RWPE2 (cell line): ENCODE measurements around the gene PPP2R5C.

Experiments
- ATAC-seq: fragments of 200-7000 bp; cut with Tn5 transposase; 3 replicates; pipeline ENCODE4 v1.9.1; 2021; ENCODE audit warnings: low read depth
- DNase-seq: peaks from one replicate; pipeline ENCODE4 v3.0.0-alpha.2; 2020; ENCODE audit warnings: low spot score
- H3K27ac ChIP-seq: fragments of 450-650 bp; 2 replicates; pipeline ENCODE4 v1.5.1; 2017; ENCODE audit warnings: mild to moderate bottlenecking; ENCODE audit not compliant: poor library complexity, severe bottlenecking
- H3K27me3 ChIP-seq: fragments of 250-450 bp; sonication (Bioruptor Pico); 2 replicates; pipeline ENCODE4 v1.5.1; 2021; ENCODE audit warnings: mild to moderate bottlenecking, moderate library complexity; ENCODE audit not compliant: insufficient read depth, poor library complexity, severe bottlenecking
- H3K36me3 ChIP-seq: fragments of 250-450 bp; sonication (Bioruptor Pico); 2 replicates; pipeline ENCODE4 v1.5.1; 2020; ENCODE audit warnings: low read depth, mild to moderate bottlenecking, moderate library complexity
- H3K4me1 ChIP-seq: fragments of 250-450 bp; sonication (Bioruptor Pico); 2 replicates; pipeline ENCODE4 v1.5.1; 2021; ENCODE audit warnings: mild to moderate bottlenecking, moderate library complexity; ENCODE audit not compliant: insufficient read depth, poor library complexity, severe bottlenecking
- H3K4me3 ChIP-seq: fragments of 250-450 bp; sonication (Bioruptor Pico); 2 replicates; pipeline ENCODE4 v1.5.1; 2021; ENCODE audit warnings: mild to moderate bottlenecking, moderate library complexity; ENCODE audit not compliant: severe bottlenecking
- H3K9me3 ChIP-seq: fragments of 250-450 bp; sonication (Bioruptor Pico); 2 replicates; pipeline ENCODE4 v1.5.1; 2021; ENCODE audit warnings: mild to moderate bottlenecking, moderate library complexity; ENCODE audit not compliant: severe bottlenecking
- CTCF ChIP-seq: fragments of 450-650 bp; IDR thresholded peaks from one replicate; pipeline ENCODE4 v1.5.1; 2017; ENCODE audit warnings: mild to moderate bottlenecking, moderate library complexity; ENCODE audit not compliant: poor library complexity, severe bottlenecking

PPP2R5C gene

GRCh38 chr14:101715210-101716076 is 46.1 kb upstream of the PPP2R5C start:
- no peak overlapping the region for H3K4me3 ChIP-seq
- no peaks in the 10 kb centered on the region for H3K4me1 ChIP-seq
- no peak for TF ChIP-seq CTCF
- H3K27ac ChIP-seq = no peak overlapping the region
- ATAC-seq (no peak), DNase-seq (peak; percentile 48)
- H3K27me3 ChIP-seq = no peaks in the 10 kb centered on the region
- no peaks in the 10 kb centered on the region for H3K36me3 ChIP-seq
- H3K9me3 ChIP-seq = no peaks in the 10 kb centered on the region

DNA sequence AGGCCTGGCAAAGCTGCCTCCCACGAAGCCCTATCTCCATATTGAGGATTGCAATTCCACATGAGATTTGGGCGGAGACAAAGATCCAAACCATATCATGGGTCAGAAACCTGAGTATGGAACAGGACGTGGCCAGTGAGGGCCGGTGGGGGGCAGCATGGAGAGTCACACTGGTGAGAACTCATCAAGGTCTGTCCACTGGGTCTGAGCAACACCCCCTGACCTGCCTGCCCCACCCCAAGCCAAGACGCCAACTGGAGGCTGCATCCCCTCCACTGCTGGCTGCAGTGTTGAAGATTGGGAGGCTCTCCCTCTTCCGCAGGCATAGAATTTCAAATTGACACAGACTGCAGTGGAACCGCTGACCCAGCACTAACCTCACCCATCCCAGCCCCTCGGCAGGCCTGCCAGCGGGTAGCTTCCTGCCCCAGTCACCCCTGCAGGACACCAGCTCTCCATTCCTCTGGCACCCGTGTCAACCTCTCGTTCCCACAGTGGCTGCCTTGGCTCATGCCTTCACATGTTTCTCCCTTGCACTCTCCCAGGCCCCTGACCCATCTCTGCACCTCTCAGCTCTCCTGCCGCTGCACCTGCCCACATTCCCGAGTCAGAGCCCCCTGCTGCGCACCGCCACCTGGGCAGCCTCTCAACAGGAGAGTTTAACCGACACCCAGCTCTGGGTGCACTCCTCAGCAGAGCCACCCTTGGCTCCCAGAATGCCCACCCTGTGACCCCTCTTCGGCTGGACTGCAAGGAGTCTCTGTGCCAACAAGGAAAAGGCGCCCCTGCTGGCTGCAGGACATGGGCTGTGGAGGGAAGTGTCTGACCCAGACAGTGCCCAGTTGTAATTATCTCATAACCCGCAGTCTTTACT is 45.2 kb upstream of the PPP2R5C start:
- Histone ChIP-seq H3K4me3 (no peak overlapping the region), H3K9me3 (no peaks in the 10 kb centered on the region), H3K27ac (no peak overlapping the region), H3K27me3 (no peaks in the 10 kb centered on the region), H3K36me3 (no peaks in the 10 kb centered on the region), H3K4me1 (peaks cover 3% of the 10 kb centered on the region)
- ATAC-seq (no peak), DNase-seq (peak; percentile 59)
- no peak for TF ChIP-seq CTCF

GRCh38 chr14:101716956-101717662 is 44.4 kb upstream of the PPP2R5C start:
- Histone ChIP-seq H3K4me1 (peaks cover 10% of the 10 kb centered on the region), H3K27me3 (no peaks in the 10 kb centered on the region), H3K36me3 (no peaks in the 10 kb centered on the region), H3K27ac (no peak overlapping the region), H3K9me3 (no peaks in the 10 kb centered on the region), H3K4me3 (no peak overlapping the region)
- ATAC-seq (no peak), DNase-seq (peak; percentile 48)
- TF ChIP-seq CTCF = no peak

GRCh38 chr14:101717663-101718490 is 43.6 kb upstream of the PPP2R5C start:
- no peaks in the 10 kb centered on the region for H3K9me3 ChIP-seq
- TF ChIP-seq CTCF = no peak
- ATAC-seq = no peak
- no peaks in the 10 kb centered on the region for H3K36me3 ChIP-seq
- peak; percentile 29 for DNase-seq
- no peak overlapping the region for H3K4me3 ChIP-seq
- H3K27me3 ChIP-seq = no peaks in the 10 kb centered on the region
- H3K27ac ChIP-seq = no peak overlapping the region
- H3K4me1 ChIP-seq = peaks cover 15% of the 10 kb centered on the region
